ENCODE results near the gene ABCC1.

ABCC1 gene

DNA sequence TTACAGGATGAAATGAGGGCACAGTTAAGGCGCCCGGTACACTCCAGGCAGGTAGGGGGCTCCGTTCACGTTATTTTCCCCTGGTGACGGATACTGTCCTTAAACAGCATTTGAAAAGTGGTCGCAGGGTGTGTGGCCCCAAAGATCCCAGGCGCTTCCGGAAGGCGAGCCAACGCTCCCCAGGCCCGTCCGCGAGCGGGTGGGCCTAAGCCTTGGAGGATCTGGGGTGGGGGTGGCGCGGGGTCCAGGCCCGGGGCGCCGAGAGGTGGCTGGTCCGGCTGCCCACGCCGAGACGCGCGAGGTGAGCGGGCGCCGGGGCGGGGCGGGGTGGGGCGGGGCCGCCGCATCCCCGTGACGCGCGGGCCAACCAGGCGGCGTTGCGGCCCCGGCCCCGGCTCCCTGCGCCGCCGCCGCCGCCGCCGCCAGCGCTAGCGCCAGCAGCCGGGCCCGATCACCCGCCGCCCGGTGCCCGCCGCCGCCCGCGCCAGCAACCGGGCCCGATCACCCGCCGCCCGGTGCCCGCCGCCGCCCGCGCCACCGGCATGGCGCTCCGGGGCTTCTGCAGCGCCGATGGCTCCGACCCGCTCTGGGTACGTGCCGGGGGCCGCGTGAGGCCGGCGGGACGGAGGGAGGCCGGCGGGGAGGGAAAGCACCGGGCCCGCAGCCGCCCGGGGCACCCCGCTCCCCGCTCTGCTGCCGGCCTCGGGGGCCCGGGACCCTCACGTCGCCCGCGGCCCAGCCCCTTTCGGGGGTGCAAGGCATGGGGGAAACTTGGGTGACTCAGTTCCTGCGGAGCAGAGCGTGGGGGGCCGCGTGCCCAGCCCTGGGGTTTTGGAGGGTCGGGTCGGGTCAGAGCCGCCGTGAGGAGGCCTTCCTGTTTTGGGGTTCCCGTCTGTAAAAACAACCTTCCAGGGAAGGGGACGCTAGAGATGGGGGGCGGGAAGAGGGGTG is at the start of gene ABCC1:
TSS of gene ABCC1 (plus strand) at position 407 of the 951 bp plus-strand sequence. CDS start at position 543, 136 bp downstream.
- TF ChIP-seq, protein P1, sequence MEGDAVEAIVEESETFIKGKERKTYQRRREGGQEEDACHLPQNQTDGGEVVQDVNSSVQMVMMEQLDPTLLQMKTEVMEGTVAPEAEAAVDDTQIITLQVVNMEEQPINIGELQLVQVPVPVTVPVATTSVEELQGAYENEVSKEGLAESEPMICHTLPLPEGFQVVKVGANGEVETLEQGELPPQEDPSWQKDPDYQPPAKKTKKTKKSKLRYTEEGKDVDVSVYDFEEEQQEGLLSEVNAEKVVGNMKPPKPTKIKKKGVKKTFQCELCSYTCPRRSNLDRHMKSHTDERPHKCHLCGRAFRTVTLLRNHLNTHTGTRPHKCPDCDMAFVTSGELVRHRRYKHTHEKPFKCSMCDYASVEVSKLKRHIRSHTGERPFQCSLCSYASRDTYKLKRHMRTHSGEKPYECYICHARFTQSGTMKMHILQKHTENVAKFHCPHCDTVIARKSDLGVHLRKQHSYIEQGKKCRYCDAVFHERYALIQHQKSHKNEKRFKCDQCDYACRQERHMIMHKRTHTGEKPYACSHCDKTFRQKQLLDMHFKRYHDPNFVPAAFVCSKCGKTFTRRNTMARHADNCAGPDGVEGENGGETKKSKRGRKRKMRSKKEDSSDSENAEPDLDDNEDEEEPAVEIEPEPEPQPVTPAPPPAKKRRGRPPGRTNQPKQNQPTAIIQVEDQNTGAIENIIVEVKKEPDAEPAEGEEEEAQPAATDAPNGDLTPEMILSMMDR (IDR thresholded peaks at IDR 0.05; ENCODE audit: low read length, missing control alignments) = no peak
- peak within 1 kb of the TSS; percentile 82 for H3K4me3 ChIP-seq (replicated peaks; ENCODE audit: low read depth, low read length)
- DNase-seq (ENCODE audit: low read depth) = no peak

DNA sequence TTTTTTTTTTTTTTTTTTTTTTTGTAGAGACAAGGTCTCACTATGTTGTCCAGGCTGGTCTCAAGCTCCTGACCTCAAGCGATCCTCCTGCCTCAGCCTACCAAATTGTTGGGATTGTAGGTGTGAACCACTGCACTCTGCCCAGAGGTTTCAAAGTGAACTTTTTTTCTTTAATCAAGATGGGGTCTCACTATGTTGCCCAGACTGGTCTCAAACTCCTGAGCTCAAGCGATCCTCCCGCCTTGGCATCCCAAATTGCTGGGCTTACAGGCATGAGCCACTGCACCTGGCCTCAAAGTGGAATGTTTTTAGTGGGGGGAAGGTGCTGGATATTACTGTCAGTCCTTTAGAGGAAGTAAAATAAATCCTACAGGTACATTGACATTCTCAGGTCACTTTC is 49.1 kb upstream of the ABCC1 start:
- DNase-seq (ENCODE audit: low read depth) = no peak
- TF ChIP-seq, protein P1 (IDR thresholded peaks at IDR 0.05; ENCODE audit: low read length, missing control alignments) = no peak
- H3K4me3 ChIP-seq (replicated peaks; ENCODE audit: low read depth, low read length) = no peak overlapping the region

DNA sequence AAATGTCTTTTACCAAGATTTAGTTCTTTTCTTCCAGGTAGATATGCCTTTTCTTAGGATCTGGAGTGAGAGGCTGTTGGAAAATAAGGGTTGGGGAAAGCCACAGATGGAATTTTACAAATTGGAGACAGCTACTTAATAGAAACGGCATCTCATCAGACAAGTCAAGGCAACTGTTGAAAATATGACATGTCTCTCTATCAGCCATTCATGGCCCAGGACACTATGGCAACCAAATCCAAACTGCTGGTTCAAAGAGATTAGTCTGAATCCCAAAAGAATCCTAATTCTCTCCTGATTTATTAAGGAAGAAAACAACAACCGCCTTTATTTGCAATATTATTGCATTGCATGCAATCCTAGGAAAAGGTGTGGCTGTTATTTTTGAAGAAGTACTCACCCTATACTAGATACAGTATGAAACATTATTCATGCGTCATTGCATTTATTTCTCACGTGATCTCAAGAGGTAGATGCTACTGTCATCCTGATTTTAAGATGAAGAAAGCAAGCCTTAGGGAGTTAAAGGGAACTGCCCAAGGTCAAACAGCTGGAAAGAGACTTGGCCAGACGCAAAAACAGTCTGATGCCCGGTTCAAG is 48.4 kb upstream of the ABCC1 start:
- H3K4me3 ChIP-seq (replicated peaks; ENCODE audit: low read depth, low read length) = no peak overlapping the region
- TF ChIP-seq, protein P1 (IDR thresholded peaks at IDR 0.05; ENCODE audit: low read length, missing control alignments) = no peak
- no peak for DNase-seq (ENCODE audit: low read depth)

DNA sequence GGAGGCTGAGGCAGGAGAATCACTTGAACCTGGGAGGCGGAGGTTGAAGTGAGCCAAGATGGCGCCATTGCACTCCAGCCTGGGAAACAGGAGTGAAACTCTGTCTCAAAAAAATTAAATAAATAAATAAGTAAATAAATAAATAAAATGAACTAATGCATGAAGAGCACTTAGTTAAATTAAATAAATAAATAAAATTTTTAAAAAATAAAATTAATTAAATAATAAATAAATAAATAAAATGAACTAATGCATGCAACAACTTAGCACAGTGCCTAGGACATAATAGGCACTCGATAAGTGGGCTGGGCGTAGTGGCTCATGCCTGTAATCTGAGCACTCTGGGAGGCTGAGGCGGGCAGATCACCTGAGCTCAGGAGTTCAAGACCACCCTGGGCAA is 45.5 kb upstream of the ABCC1 start:
- TF ChIP-seq, protein P1 (IDR thresholded peaks at IDR 0.05; ENCODE audit: low read length, missing control alignments) = no peak
- no peak overlapping the region for H3K4me3 ChIP-seq (replicated peaks; ENCODE audit: low read depth, low read length)
- DNase-seq (ENCODE audit: low read depth) = no peak

DNA sequence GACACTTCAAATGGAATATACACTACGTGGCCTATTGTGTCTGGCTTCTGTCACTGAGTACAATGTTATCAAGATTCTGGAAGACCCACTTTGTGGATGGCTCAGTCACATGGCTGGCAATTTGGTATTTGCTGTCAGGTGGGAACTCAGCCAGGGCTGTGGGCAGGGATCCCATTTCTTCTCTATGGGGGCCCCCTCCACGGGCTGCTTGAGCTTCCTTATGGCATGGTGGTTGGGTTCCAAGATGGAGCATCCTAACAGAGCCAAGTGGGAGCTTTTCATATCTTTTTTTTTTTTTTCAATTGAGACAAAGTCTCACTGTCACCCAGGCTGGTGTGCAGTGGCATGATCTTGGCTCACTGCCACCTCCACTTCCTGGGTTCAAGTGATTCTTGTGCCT is 43.0 kb upstream of the ABCC1 start:
- DNase-seq (ENCODE audit: low read depth) = no peak
- H3K4me3 ChIP-seq (replicated peaks; ENCODE audit: low read depth, low read length) = no peak overlapping the region
- TF ChIP-seq, protein P1 (IDR thresholded peaks at IDR 0.05; ENCODE audit: low read length, missing control alignments) = no peak

DNA sequence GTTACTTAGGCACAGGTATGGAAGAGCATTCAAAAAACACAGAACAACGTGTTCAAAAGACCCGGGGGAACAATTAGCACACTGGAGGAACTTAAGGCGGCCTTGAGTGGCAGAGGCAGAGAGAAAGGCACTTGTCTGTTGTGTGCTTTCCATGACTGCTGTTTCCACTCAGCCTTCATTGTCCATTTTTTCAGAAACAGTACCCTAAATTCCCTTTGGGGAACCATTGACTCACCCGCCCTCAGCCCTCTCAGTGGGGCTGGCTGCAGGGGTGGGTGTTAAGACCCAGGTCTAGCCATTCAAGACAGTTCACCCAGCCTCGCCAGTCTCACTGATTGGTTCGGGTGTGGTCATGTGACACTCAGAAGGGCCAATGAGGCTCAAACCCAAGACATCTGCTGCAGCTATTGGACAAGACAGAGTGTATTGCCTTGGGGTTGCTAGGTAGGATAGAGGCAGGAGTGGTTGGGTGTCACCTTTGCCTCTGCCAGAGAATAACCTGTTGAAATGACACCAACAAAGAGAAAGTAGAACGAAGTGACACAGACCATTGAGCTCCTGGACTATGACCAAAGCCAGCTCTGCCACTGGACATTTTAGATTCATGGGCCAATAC is 41.4 kb upstream of the ABCC1 start:
- no peak overlapping the region for H3K4me3 ChIP-seq (replicated peaks; ENCODE audit: low read depth, low read length)
- TF ChIP-seq, protein P1 (IDR thresholded peaks at IDR 0.05; ENCODE audit: low read length, missing control alignments) = no peak
- DNase-seq (ENCODE audit: low read depth) = peak; percentile 24
